Fibroblast of lung (primary cell): Measurements from ENCODE around the gene DCPS. TPM values are rescaled to one million over a fixed set of nuclear protein-coding genes. Genes with fewer than 3 reads are reported as not detected.
A peak's percentile ranks its signal among the peaks of the same experiment; 100 is the strongest.
"Not testable (repeated sequence)": the region's sequence is repeated elsewhere in the genome, so short reads cannot be mapped to it uniquely, and the experiment has no call there.

ENCODE experiments used
- DNase-seq, 2 donors: peaks; one replicate each; pipeline versions ENCODE4 v3.0.0 to v3.0.0-alpha.2; 2010; ENCODE audit warnings: low read depth in 2 of 2
- H2AFZ ChIP-seq: 2 replicates; pipeline ENCODE4 v1.5.1; 2012; ENCODE audit warnings: low read length, control low read depth, inconsistent platforms
- H3K27ac ChIP-seq: 2 replicates; pipeline ENCODE4 v1.5.1; 2011; ENCODE audit warnings: low read length, control low read depth; ENCODE audit not compliant: insufficient read depth
- H3K27me3 ChIP-seq: 2 replicates; pipeline ENCODE4 v1.5.1; 2011; ENCODE audit warnings: mild to moderate bottlenecking, low read length; ENCODE audit not compliant: control insufficient read depth, insufficient read depth
- H3K36me3 ChIP-seq: 2 replicates; pipeline ENCODE4 v1.5.1; 2011; ENCODE audit warnings: low read length; ENCODE audit not compliant: control insufficient read depth, insufficient read depth
- H3K4me1 ChIP-seq: 2 replicates; pipeline ENCODE4 v1.5.1; 2011; ENCODE audit warnings: low read length; ENCODE audit not compliant: control insufficient read depth, insufficient read depth; ENCODE audit errors: extremely low read depth
- H3K4me2 ChIP-seq: 2 replicates; pipeline ENCODE4 v1.5.1; 2011; ENCODE audit warnings: low read length, control low read depth; ENCODE audit not compliant: insufficient read depth; ENCODE audit errors: extremely low read depth
- H3K4me3 ChIP-seq, 4 experiments: fragments of 200-600 bp in 1 of 4; sonication (generic) in 1 of 4; replicated peaks in 1 of 4; 2 replicates each; pipeline ENCODE4 v1.5.1; 2011 to 2016; ENCODE audit warnings: low read length in 4 of 4, low read depth in 3 of 4, mild to moderate bottlenecking in 3 of 4, control low read depth in 2 of 4, inconsistent platforms in 1 of 4, mixed read lengths in 1 of 4; ENCODE audit not compliant: insufficient read depth in 1 of 4; ENCODE audit errors: control extremely low read depth in 1 of 4
- H3K79me2 ChIP-seq: 2 replicates; pipeline ENCODE4 v1.5.1; 2012; ENCODE audit warnings: mild to moderate bottlenecking, low read length, inconsistent platforms; ENCODE audit not compliant: control insufficient read depth, insufficient read depth
- H3K9ac ChIP-seq: 2 replicates; pipeline ENCODE4 v1.5.1; 2011; ENCODE audit warnings: mild to moderate bottlenecking, low read length, control low read depth; ENCODE audit not compliant: insufficient read depth
- H3K9me3 ChIP-seq: 2 replicates; pipeline ENCODE4 v1.5.1; 2012; ENCODE audit warnings: low read depth, low read length; ENCODE audit not compliant: control insufficient read depth, insufficient read depth
- H4K20me1 ChIP-seq: 2 replicates; pipeline ENCODE4 v1.5.1; 2011; ENCODE audit warnings: low read length; ENCODE audit not compliant: control insufficient read depth, insufficient read depth; ENCODE audit errors: extremely low read depth
- CTCF ChIP-seq, 2 donors: IDR thresholded peaks in 1 of 2; conservative IDR thresholded peaks in 1 of 2; 1 replicate in 1 of 2; 2 replicates in 1 of 2; pipeline ENCODE4 v1.5.1; 2011 to 2012; ENCODE audit warnings: low read length in 2 of 2, control low read depth in 1 of 2, inconsistent platforms in 1 of 2, low read depth in 1 of 2, mild to moderate bottlenecking in 1 of 2
- EZH2 ChIP-seq: IDR thresholded peaks from 2 replicates; pipeline ENCODE4 v1.5.1; 2012; ENCODE audit warnings: low read length, control low read depth, mild to moderate bottlenecking; ENCODE audit errors: missing control alignments
- polyA minus RNA-seq: library from RNA; depleted of rRNA, polyadenylated mRNA; stranded (reverse); fragments of >200 nt; gene quantifications from 2 replicates; pipeline ENCODE4 v1.2.3, GENCODE V29; 2011; ENCODE audit warnings: low replicate concordance
- polyA plus RNA-seq, 2 donors: library from polyadenylated mRNA; depleted of rRNA in 1 of 2; stranded (reverse) in 1 of 2; unstranded in 1 of 2; fragments of >200 nt; gene quantifications; 2 replicates each; pipeline ENCODE4 v1.2.1, GENCODE V29; 2011 to 2012; ENCODE audit warnings: missing spikeins in 1 of 2
- total RNA-seq: library from RNA; depleted of rRNA; stranded (reverse); fragments of >200 nt; gene quantifications from 2 replicates; pipeline ENCODE4 v1.2.1, GENCODE V29; 2014

DCPS gene
- total RNA-seq (9.8 and 13.0 TPM in 2 replicates), polyA plus RNA-seq (22.7 and 40.8 TPM in 2 replicates), polyA minus RNA-seq (16.3 and 32.0 TPM in 2 replicates)
- polyA plus RNA-seq (2012): 20.1 and 42.9 TPM in 2 replicates

GRCh38 chr11:126303623-126304456, at the start of gene DCPS:
TSS of gene DCPS (plus strand) at chr11:126304060. CDS start at chr11:126304081, 21 bp downstream.
- Histone ChIP-seq H3K4me1 (peaks cover 4% of the 10 kb centered on the region), H3K79me2 (no peaks in the 10 kb centered on the region), H4K20me1 (no peaks in the 10 kb centered on the region), H3K27me3 (no peaks in the 10 kb centered on the region), H2AFZ (peak within 1 kb of the TSS; percentile 99), H3K27ac (peak within 1 kb of the TSS; percentile 83), H3K9ac (peak within 1 kb of the TSS; percentile 72), H3K4me2 (peak within 1 kb of the TSS; percentile 94), H3K4me3 (peak within 1 kb of the TSS; percentile 69 to 87 (median 78)), H3K36me3 (no peaks in the 10 kb centered on the region), H3K9me3 (no peaks in the 10 kb centered on the region)
- TF ChIP-seq CTCF (conservative IDR thresholded peaks at IDR 0.05 in 1 of 2, IDR thresholded peaks at IDR 0.05 in 1 of 2; ENCODE audit: low read depth in 1 of 2, low read length in 2 of 2) (no peak), EZH2 (no peak)
- peak; percentile 89 to 90 for DNase-seq

GRCh38 chr11:126254819-126255218, 49.0 kb upstream of the DCPS start:
- Histone ChIP-seq H3K79me2 (no peaks in the 10 kb centered on the region), H3K27ac (no peak overlapping the region), H2AFZ (no peak overlapping the region), H3K36me3 (peaks cover 8% of the 10 kb centered on the region), H3K27me3 (no peaks in the 10 kb centered on the region), H3K9ac (no peak overlapping the region), H3K9me3 (no peaks in the 10 kb centered on the region), H3K4me2 (no peak overlapping the region), H3K4me1 (peaks cover 3% of the 10 kb centered on the region), H4K20me1 (no peaks in the 10 kb centered on the region), H3K4me3 (no peak overlapping the region)
- DNase-seq: no peak
- TF ChIP-seq EZH2: no peak
- no peak for TF ChIP-seq CTCF (conservative IDR thresholded peaks at IDR 0.05 in 1 of 2, IDR thresholded peaks at IDR 0.05 in 1 of 2; ENCODE audit: low read depth in 1 of 2, low read length in 2 of 2)

GRCh38 chr11:126255507-126255906, 48.4 kb upstream of the DCPS start:
- H3K9ac ChIP-seq, H3K4me3 ChIP-seq, H4K20me1 ChIP-seq, H3K79me2 ChIP-seq, H3K36me3 ChIP-seq, H3K27ac ChIP-seq, H3K4me2 ChIP-seq, H3K9me3 ChIP-seq, H2AFZ ChIP-seq, H3K4me1 ChIP-seq, DNase-seq, H3K27me3 ChIP-seq: not testable (repeated sequence)
